Ascending aorta (tissue), 2 donors: ENCODE data around the gene TRIM40. TPM values are rescaled to one million over a fixed set of nuclear protein-coding genes. Genes with fewer than 3 reads are reported as not detected.

Source experiments
- DNase-seq, 2 donors: peaks; one replicate each; pipeline ENCODE4 v3.0.0-alpha.2; 2019; ENCODE audit warnings: low spot score in 2 of 2
- H3K27ac ChIP-seq, 2 donors: fragments of 200-600 bp; sonication (generic); one replicate each; pipeline ENCODE4 v1.5.1; 2016 to 2017; ENCODE audit warnings: mild to moderate bottlenecking in 1 of 2
- H3K27me3 ChIP-seq: fragments of 200-600 bp; sonication (generic); one replicate; pipeline ENCODE4 v1.5.1; 2017
- H3K36me3 ChIP-seq, 2 donors: fragments of 200-600 bp; sonication (generic); one replicate each; pipeline ENCODE4 v1.5.1; 2016
- H3K4me1 ChIP-seq, 2 donors: fragments of 200-600 bp; sonication (generic); one replicate each; pipeline ENCODE4 v1.5.1; 2016 to 2017; ENCODE audit warnings: mild to moderate bottlenecking in 1 of 2
- H3K4me3 ChIP-seq, 2 donors: fragments of 200-600 bp; sonication (generic); one replicate each; pipeline ENCODE4 v1.5.1; 2016 to 2017; ENCODE audit warnings: mild to moderate bottlenecking in 1 of 2
- H3K9me3 ChIP-seq, 2 donors: fragments of 200-600 bp; sonication (generic); one replicate each; pipeline ENCODE4 v1.5.1; 2016
- intact Hi-C: fragments of 100-400 bp; cut with DNase I; formaldehyde crosslinking; loops from one replicate; pipeline ENCODE4 v1.15.1; 2023
- total RNA-seq: library from RNA; depleted of rRNA; stranded (reverse); fragments of >200 nt; gene quantifications from one replicate; pipeline ENCODE4 v1.1.0, GENCODE V29; 2016
- TF ChIP-seq, protein P1 (sequence below), 3 experiments: fragments of 200-600 bp in 2 of 3; fragments of 450-650 bp in 1 of 3; sonication (generic) in 2 of 3; IDR thresholded peaks; one replicate each; pipeline ENCODE4 v1.5.1; 2016 to 2019; ENCODE audit warnings: antibody characterized with exemption in 3 of 3, mild to moderate bottlenecking in 1 of 3, moderate library complexity in 1 of 3

The TRIM40 gene
- total RNA-seq, 1 donor from 2014 or later, result not detected

DNA sequence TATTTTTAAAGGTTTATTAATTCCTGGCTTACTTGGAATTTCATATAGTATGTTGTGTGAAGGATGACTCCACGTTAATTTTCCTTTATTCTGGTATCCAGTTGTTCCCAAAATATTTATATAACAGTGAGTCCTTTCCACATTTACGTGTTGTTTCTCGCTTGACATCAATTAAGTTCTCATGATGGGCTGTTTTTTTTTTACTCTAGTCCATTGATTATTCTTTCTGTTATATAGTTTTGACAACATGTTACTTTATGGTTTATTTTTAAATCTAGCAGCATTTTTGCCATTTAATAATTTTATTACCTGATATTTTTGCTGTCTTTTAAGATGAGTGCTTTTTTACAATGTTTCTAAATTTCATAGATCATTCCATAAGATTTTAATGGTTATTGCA lies 6.7 kb downstream of the TRIM40 start:
- no peak for DNase-seq
- no peak overlapping the region for H3K27ac ChIP-seq

DNA sequence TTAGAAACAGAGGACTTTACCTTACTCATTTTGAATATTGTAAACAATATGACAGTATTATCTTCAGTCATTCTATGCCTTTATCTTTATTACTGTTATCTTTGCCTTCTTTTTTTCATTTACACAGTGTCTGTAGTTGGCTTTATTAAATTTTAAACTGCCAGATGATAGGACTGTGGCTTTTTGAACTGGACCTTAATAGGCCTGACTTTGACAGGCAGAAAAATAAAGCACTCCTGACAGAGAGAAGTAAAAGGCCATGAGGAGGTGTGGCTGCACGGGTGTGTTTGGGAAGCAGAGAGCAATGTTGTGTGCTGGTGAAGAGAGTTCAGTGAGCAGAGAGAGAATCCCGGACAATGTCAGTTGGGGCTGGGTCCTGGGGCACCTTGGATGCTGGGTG lies 7.8 kb downstream of the TRIM40 start:
- Histone ChIP-seq H3K36me3 (no peaks in the 10 kb centered on the region), H3K4me1 (no peaks in the 10 kb centered on the region), H3K27ac (no peak overlapping the region), H3K27me3 (no peaks in the 10 kb centered on the region), H3K4me3 (no peak overlapping the region), H3K9me3 (no peaks in the 10 kb centered on the region)
- TF ChIP-seq, protein P1, sequence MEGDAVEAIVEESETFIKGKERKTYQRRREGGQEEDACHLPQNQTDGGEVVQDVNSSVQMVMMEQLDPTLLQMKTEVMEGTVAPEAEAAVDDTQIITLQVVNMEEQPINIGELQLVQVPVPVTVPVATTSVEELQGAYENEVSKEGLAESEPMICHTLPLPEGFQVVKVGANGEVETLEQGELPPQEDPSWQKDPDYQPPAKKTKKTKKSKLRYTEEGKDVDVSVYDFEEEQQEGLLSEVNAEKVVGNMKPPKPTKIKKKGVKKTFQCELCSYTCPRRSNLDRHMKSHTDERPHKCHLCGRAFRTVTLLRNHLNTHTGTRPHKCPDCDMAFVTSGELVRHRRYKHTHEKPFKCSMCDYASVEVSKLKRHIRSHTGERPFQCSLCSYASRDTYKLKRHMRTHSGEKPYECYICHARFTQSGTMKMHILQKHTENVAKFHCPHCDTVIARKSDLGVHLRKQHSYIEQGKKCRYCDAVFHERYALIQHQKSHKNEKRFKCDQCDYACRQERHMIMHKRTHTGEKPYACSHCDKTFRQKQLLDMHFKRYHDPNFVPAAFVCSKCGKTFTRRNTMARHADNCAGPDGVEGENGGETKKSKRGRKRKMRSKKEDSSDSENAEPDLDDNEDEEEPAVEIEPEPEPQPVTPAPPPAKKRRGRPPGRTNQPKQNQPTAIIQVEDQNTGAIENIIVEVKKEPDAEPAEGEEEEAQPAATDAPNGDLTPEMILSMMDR (IDR thresholded peaks at IDR 0.05), result no peak
- intact Hi-C loops, result no loop called here
- DNase-seq, result no peak

More for the DNA sequence above, 6.7 kb downstream of the TRIM40 start:
- no peaks in the 10 kb centered on the region for H3K9me3 ChIP-seq
- intact Hi-C loops, result no loop called here
- no peaks in the 10 kb centered on the region for H3K27me3 ChIP-seq
- no peaks in the 10 kb centered on the region for H3K36me3 ChIP-seq
- TF ChIP-seq, protein P1 (IDR thresholded peaks at IDR 0.05), result no peak
- H3K4me1 ChIP-seq, result no peaks in the 10 kb centered on the region
- H3K4me3 ChIP-seq, result no peak overlapping the region

DNA sequence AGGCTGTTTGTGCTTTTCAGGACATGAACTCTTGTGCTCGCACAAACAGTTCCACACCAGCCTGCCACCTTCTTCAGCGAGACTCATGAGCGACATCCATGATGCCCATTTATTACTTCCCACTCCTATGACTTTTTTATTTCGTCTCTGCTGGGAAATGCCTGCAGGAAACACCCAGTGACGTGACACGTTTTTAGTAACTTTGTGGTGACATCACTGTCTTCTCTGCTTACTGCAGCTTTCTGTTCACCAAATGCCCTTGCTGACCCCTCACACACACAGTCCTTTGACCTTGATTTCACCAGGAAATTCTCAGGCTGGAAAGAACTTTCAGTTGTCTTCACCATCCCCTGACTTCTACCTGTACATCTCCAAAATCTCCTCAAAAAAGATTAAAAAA lies 8.9 kb downstream of the TRIM40 start:
- H3K9me3 ChIP-seq, result no peaks in the 10 kb centered on the region
- H3K4me3 ChIP-seq, result no peak overlapping the region
- TF ChIP-seq, protein P1 (IDR thresholded peaks at IDR 0.05), result no peak
- H3K4me1 ChIP-seq, result no peaks in the 10 kb centered on the region
- H3K27me3 ChIP-seq, result no peaks in the 10 kb centered on the region
- intact Hi-C loops, result no loop called here
- H3K27ac ChIP-seq, result no peak overlapping the region
- DNase-seq, result no peak
- H3K36me3 ChIP-seq, result no peaks in the 10 kb centered on the region

DNA sequence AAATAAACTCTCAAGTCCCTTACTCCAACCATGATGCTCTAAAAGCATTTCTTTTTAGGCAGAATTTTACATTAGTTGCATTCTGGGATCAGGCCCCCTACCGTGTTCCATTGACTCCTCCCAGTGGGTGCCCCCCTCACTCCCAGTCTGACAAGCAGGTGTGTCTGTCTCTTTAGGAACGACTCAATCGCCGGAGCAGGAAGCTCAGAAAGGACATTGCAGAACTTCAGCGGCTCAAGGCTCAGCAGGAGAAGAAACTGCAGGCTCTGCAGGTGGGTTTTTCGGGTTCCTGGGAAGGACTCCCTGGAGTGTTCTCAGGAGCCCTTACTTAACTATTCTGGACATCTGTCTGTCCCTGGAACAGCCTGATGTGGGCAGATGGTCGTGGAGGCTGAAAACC lies 9.9 kb downstream of the TRIM40 start:
- TF ChIP-seq, protein P1 (IDR thresholded peaks at IDR 0.05), result no peak
- Histone ChIP-seq H3K36me3 (no peaks in the 10 kb centered on the region), H3K4me3 (no peak overlapping the region), H3K9me3 (no peaks in the 10 kb centered on the region), H3K27me3 (no peaks in the 10 kb centered on the region), H3K4me1 (no peaks in the 10 kb centered on the region), H3K27ac (no peak overlapping the region)
- intact Hi-C loops, result no loop called here
- DNase-seq, result no peak

DNA sequence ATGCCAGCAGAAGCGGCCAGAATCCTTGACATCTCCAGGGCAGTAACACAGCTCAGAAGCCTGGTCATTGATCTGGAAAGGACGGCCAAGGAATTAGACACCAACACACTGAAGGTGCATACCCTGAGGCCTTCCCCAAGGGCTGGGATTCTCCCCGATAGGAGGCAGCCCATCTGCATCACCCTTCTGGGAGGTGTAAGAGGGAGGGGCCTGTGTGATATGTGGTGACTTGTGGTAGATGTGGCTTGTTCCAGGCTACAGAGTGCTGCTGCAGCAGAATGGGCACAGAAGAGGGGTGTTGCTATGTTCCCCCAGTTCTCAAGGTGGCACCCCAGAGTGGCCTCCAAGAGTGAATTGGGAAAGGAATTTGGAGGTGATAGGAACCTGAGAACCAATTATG lies 11.2 kb downstream of the TRIM40 start:
- no peak overlapping the region for H3K27ac ChIP-seq
- H3K36me3 ChIP-seq, result no peaks in the 10 kb centered on the region
- TF ChIP-seq, protein P1 (IDR thresholded peaks at IDR 0.05), result no peak
- intact Hi-C loops, result no loop called here
- no peaks in the 10 kb centered on the region for H3K27me3 ChIP-seq
- no peaks in the 10 kb centered on the region for H3K9me3 ChIP-seq
- no peaks in the 10 kb centered on the region for H3K4me1 ChIP-seq
- no peak overlapping the region for H3K4me3 ChIP-seq
- no peak for DNase-seq

DNA sequence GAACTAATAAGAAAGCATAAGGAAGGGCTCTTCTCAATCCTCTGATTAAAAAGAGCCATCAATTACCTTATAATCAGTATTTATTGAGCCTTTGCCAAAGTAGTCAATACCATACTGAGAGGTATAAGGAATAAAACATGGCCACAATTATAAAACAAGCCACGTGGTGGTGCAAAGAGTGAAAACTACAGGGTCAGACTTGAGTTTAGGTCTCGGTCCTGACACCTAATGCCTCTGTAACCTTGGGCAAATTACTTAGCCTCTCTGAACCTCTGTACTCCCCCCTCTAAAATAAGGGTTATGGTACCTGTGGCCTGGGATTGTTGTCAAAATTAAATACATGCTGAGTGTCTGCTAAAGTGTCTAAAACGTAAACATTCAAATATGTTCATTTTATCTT lies 13.3 kb downstream of the TRIM40 start:
- no peak overlapping the region for H3K27ac ChIP-seq
- no peak overlapping the region for H3K4me3 ChIP-seq
- no peaks in the 10 kb centered on the region for H3K36me3 ChIP-seq
- TF ChIP-seq, protein P1 (IDR thresholded peaks at IDR 0.05), result no peak
- no peak for DNase-seq
- H3K9me3 ChIP-seq, result no peaks in the 10 kb centered on the region
- no peaks in the 10 kb centered on the region for H3K27me3 ChIP-seq
- intact Hi-C loops, result no loop called here
- H3K4me1 ChIP-seq, result no peaks in the 10 kb centered on the region
